Suprapubic skin (tissue), 4 donors: ENCODE data around the gene C4BPA. TPM values are rescaled to one million over a fixed set of nuclear protein-coding genes. Genes with fewer than 3 reads are reported as not detected.

ENCODE experiments used
- DNase-seq, 2 donors: peaks; one replicate each; pipeline ENCODE4 v3.0.0-alpha.2; 2019; ENCODE audit warnings: low spot score in 2 of 2
- H3K27ac ChIP-seq: fragments of 200-600 bp; sonication (generic); one replicate; pipeline ENCODE4 v1.5.1; 2019
- H3K27me3 ChIP-seq: fragments of 200-600 bp; sonication (generic); one replicate; pipeline ENCODE4 v1.5.1; 2019
- H3K36me3 ChIP-seq: fragments of 200-600 bp; sonication (generic); one replicate; pipeline ENCODE4 v1.5.1; 2019
- H3K4me1 ChIP-seq: fragments of 200-600 bp; sonication (generic); one replicate; pipeline ENCODE4 v1.5.1; 2019
- H3K4me3 ChIP-seq: fragments of 200-600 bp; sonication (generic); one replicate; pipeline ENCODE4 v1.5.1; 2019; ENCODE audit warnings: mild to moderate bottlenecking
- H3K9me3 ChIP-seq: fragments of 200-600 bp; sonication (generic); one replicate; pipeline ENCODE4 v1.5.1; 2019
- CTCF ChIP-seq, 2 donors: fragments of 200-600 bp in 1 of 2; fragments of 450-650 bp in 1 of 2; sonication (generic) in 1 of 2; IDR thresholded peaks; one replicate each; pipeline ENCODE4 v1.5.1; 2016 to 2019; ENCODE audit warnings: antibody characterized with exemption in 2 of 2, mild to moderate bottlenecking in 1 of 2, moderate library complexity in 1 of 2
- EP300 ChIP-seq: sonication (generic); formaldehyde crosslinking; IDR thresholded peaks from one replicate; pipeline ENCODE4 v1.6.1; 2017; ENCODE audit warnings: antibody characterized with exemption
- POLR2A ChIP-seq, 2 donors: fragments of 450-650 bp; IDR thresholded peaks; one replicate each; pipeline ENCODE4 v1.6.1; 2017; ENCODE audit warnings: antibody characterized with exemption in 2 of 2, mild to moderate bottlenecking in 2 of 2, moderate library complexity in 2 of 2
- POLR2AphosphoS5 ChIP-seq, 3 donors: sonication (generic); formaldehyde crosslinking; IDR thresholded peaks; one replicate each; pipeline ENCODE4 v1.6.1; 2017; ENCODE audit warnings: antibody characterized with exemption in 3 of 3
- WGBS: methylation state at CpG from one replicate; pipeline ENCODE4 v1.1.5; 2018; 5-methylcytosine and 5-hydroxymethylcytosine counted together
- total RNA-seq, 4 donors: library from RNA; depleted of rRNA; stranded (reverse); fragments of >200 nt; gene quantifications; one replicate each; pipeline ENCODE4 v1.1.0, GENCODE V29; 2016

The C4BPA gene
- total RNA-seq: 1 to 10 TPM in 1 of 4 donors, not detected in 3; 3.1 TPM

- Histone ChIP-seq H3K4me3 (no peak within 1 kb of the TSS), H3K4me1 (no peaks in the 10 kb centered on the region), H3K9me3 (no peaks in the 10 kb centered on the region), H3K36me3 (no peaks in the 10 kb centered on the region), H3K27me3 (no peaks in the 10 kb centered on the region), H3K27ac (no peak within 1 kb of the TSS)
- no peak for DNase-seq
- WGBS: 83% methylated on average over 7 of the region's 7 CpGs
- TF ChIP-seq POLR2AphosphoS5 (IDR thresholded peaks at IDR 0.05): no peak
- no peak for TF ChIP-seq POLR2A (IDR thresholded peaks at IDR 0.05)
- TF ChIP-seq EP300: no peak
- no peak for TF ChIP-seq CTCF (IDR thresholded peaks at IDR 0.05)
Observed at GRCh38 chr1:207103892-207104373, at the start of gene C4BPA. C4BPA (plus strand) TSS chr1:207104233; CDS start chr1:207113026, 8,793 bp downstream.

- Histone ChIP-seq H3K27ac (peak overlapping the region; percentile 16), H3K4me1 (peaks cover 37% of the 10 kb centered on the region)
Observed at GRCh38 chr1:207054491-207054890, 49.5 kb upstream of the C4BPA start.

GRCh38 chr1:207055386-207056001 is 48.5 kb upstream of the C4BPA start:
- Histone ChIP-seq H3K4me3 (no peak overlapping the region), H3K36me3 (peaks cover 6% of the 10 kb centered on the region), H3K4me1 (peaks cover 34% of the 10 kb centered on the region), H3K27me3 (no peaks in the 10 kb centered on the region), H3K9me3 (no peaks in the 10 kb centered on the region), H3K27ac (no peak overlapping the region)
- no peak for DNase-seq
- 79% methylated on average over 3 of the region's 3 CpGs for WGBS
- TF ChIP-seq POLR2AphosphoS5 (IDR thresholded peaks at IDR 0.05) (no peak), POLR2A (IDR thresholded peaks at IDR 0.05) (no peak)

More at GRCh38 chr1:207054491-207054890, 49.5 kb upstream of the C4BPA start:
- no peak for DNase-seq
- no peaks in the 10 kb centered on the region for H3K36me3 ChIP-seq
- no peak for TF ChIP-seq POLR2A (IDR thresholded peaks at IDR 0.05)
- TF ChIP-seq CTCF (IDR thresholded peaks at IDR 0.05): no peak
- TF ChIP-seq POLR2AphosphoS5 (IDR thresholded peaks at IDR 0.05): no peak
- no peak for TF ChIP-seq EP300
- no peaks in the 10 kb centered on the region for H3K27me3 ChIP-seq
- no peak overlapping the region for H3K4me3 ChIP-seq
- WGBS: 32% methylated on average over 2 of the region's 2 CpGs
- no peaks in the 10 kb centered on the region for H3K9me3 ChIP-seq

GRCh38 chr1:207056673-207057072 is 47.4 kb upstream of the C4BPA start:
- no peak for TF ChIP-seq CTCF (IDR thresholded peaks at IDR 0.05)
- no peak for TF ChIP-seq POLR2A (IDR thresholded peaks at IDR 0.05)
- TF ChIP-seq EP300: no peak
- no peak for TF ChIP-seq POLR2AphosphoS5 (IDR thresholded peaks at IDR 0.05)
- peaks cover 27% of the 10 kb centered on the region for H3K4me1 ChIP-seq
- H3K27ac ChIP-seq: no peak overlapping the region
- DNase-seq: no peak
- no peaks in the 10 kb centered on the region for H3K9me3 ChIP-seq
- 84% methylated on average over 6 of the region's 6 CpGs for WGBS
- H3K27me3 ChIP-seq: no peaks in the 10 kb centered on the region
- H3K4me3 ChIP-seq: no peak overlapping the region
- H3K36me3 ChIP-seq: peaks cover 9% of the 10 kb centered on the region

- Histone ChIP-seq H3K4me1 (peaks cover 17% of the 10 kb centered on the region), H3K9me3 (no peaks in the 10 kb centered on the region), H3K27ac (no peak overlapping the region), H3K27me3 (no peaks in the 10 kb centered on the region), H3K36me3 (peaks cover 25% of the 10 kb centered on the region), H3K4me3 (no peak overlapping the region)
- DNase-seq: no peak
- TF ChIP-seq CTCF (IDR thresholded peaks at IDR 0.05) (no peak), EP300 (no peak), POLR2AphosphoS5 (IDR thresholded peaks at IDR 0.05) (no peak), POLR2A (IDR thresholded peaks at IDR 0.05) (no peak)
- 88% methylated on average over 4 of the region's 4 CpGs for WGBS
Observed at GRCh38 chr1:207058252-207058651, 45.8 kb upstream of the C4BPA start.
